Activated CD8-positive, alpha-beta memory T cell treated with anti-CD3 and anti-CD28 coated beads, Interleukin-2, amount 10 ng/mL, durations not matched to agents 7 days and 5 days (primary cell): Measurements from ENCODE around the gene PTPRM. TPM values are rescaled to one million over a fixed set of nuclear protein-coding genes. Genes with fewer than 3 reads are reported as not detected.

Source experiments
- ATAC-seq: fragments of 150-1000 bp; cut with Tn5 transposase; one replicate; pipeline ENCODE4 v1.10.0; 2021; ENCODE audit warnings: moderate library complexity
- CTCF ChIA-PET: fragments of 350-600 bp; sonication (Branson Sonifier 250); formaldehyde crosslinking; loops from one replicate; lab custom pipeline; 2021; ENCODE audit warnings: antibody characterized with exemption; lab: Charles Lee
- DNase-seq: peaks from one replicate; pipeline ENCODE4 v3.0.0-alpha.2; 2020
- H3K27ac Mint-ChIP-seq: one replicate; pipeline ENCODE4 v1.8.0; 2021; ENCODE audit warnings: mild to moderate bottlenecking, mixed read lengths
- H3K27me3 Mint-ChIP-seq: one replicate; pipeline ENCODE4 v1.8.0; 2021; ENCODE audit warnings: mixed read lengths
- H3K36me3 Mint-ChIP-seq: one replicate; pipeline ENCODE4 v1.8.0; 2021; ENCODE audit warnings: mild to moderate bottlenecking, mixed read lengths
- H3K4me1 Mint-ChIP-seq: one replicate; pipeline ENCODE4 v1.8.0; 2021; ENCODE audit warnings: mixed read lengths
- H3K4me3 Mint-ChIP-seq: one replicate; pipeline ENCODE4 v1.8.0; 2021; ENCODE audit warnings: mild to moderate bottlenecking, moderate library complexity, mixed read lengths
- H3K9me3 Mint-ChIP-seq: one replicate; pipeline ENCODE4 v1.8.0; 2022; ENCODE audit warnings: low read depth, mixed read lengths
- total RNA-seq, 2 experiments: library from RNA; stranded (reverse); gene quantifications; one replicate each; pipeline ENCODE4 v1.2.3, GENCODE V29; 2021

PTPRM gene
- total RNA-seq, 2 experiments from 2014 or later: 3.1 to 5.7 TPM

DNA sequence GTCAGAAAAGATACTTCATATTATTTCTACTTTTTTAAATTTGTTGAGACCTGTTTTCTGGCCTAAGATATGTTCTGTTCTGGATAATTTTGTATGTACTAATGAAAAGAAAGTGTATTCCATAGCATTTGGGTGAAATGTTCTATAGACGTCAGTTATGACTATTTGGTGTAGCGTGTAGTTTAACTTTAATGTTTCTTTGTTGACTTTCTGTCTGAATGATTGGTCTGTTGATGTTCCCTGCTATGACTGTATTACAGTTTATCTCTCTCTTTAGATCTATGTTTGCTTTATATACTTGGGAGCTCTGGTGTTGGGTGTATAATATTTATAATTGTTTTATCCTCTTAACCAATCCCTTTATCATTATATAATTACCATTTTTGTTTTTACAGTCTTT lies 352.4 kb downstream of the PTPRM start:
- no peak for ATAC-seq
- no peaks in the 10 kb centered on the region for H3K9me3 Mint-ChIP-seq
- no peak for DNase-seq
- H3K4me1 Mint-ChIP-seq: no peaks in the 10 kb centered on the region
- H3K36me3 Mint-ChIP-seq: no peaks in the 10 kb centered on the region
- CTCF ChIA-PET: no interaction called here
- H3K4me3 Mint-ChIP-seq: no peak overlapping the region
- no peak overlapping the region for H3K27ac Mint-ChIP-seq
- H3K27me3 Mint-ChIP-seq: no peaks in the 10 kb centered on the region

DNA sequence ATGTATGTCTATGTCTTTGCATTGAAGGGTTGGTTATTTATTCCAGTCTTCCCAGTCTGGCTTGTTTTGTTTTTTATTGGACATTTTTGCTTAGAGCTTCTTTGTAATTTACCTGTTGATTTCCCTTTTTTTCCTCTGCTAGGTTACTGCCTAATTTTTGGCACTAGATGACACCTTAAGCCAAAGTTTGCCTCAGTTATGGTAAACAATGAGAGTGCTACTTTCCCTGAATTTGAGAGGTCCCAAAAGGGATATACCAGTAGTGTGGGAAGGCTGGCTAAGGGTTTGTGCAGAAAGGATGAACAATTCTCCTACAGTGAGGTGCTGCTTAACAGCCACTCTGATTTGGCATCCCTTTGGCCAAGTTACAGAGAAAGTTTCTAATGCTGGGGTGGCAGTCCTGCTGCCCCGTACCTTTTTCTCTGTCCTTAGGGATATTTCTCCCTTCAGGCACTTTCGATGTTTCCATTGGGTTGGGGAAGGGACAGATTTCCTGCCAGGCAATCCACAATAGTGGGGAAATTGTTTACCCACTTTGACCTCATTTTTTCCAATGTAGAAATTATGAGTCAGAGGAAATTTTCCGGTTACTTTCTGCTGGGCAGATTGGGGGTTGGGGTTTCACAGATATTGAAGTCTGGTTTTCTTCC lies 354.9 kb downstream of the PTPRM start:
- Mint-ChIP-seq H3K27ac (no peak overlapping the region), H3K4me1 (no peaks in the 10 kb centered on the region), H3K27me3 (no peaks in the 10 kb centered on the region), H3K36me3 (no peaks in the 10 kb centered on the region), H3K9me3 (no peaks in the 10 kb centered on the region), H3K4me3 (no peak overlapping the region)
- DNase-seq (no peak), ATAC-seq (no peak)
- CTCF ChIA-PET: no interaction called here

DNA sequence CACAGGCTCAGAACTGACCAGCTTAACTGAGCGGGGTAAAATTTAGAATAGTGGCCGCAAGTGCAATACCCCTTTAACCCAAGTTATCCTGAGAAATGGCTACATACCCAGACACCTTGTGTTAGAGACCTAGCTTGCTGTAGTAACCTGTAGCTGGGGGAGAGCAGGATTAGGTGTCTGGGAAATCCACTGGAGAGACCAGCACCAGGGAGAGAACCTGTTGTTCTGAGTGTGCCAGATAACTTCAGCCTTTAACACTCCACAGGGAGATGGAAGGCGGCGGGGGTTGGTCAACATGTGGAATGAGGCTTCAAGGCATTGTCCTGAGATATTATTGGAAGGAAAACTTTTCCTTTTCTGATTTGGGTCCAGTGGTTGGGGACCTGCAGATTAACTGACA lies 356.0 kb downstream of the PTPRM start:
- H3K27me3 Mint-ChIP-seq: no peaks in the 10 kb centered on the region
- H3K9me3 Mint-ChIP-seq: no peaks in the 10 kb centered on the region
- no peak overlapping the region for H3K4me3 Mint-ChIP-seq
- ATAC-seq: no peak
- CTCF ChIA-PET: no interaction called here
- no peak overlapping the region for H3K27ac Mint-ChIP-seq
- no peaks in the 10 kb centered on the region for H3K4me1 Mint-ChIP-seq
- no peaks in the 10 kb centered on the region for H3K36me3 Mint-ChIP-seq
- no peak for DNase-seq

GRCh38 chr18:7924616-7925015 lies 357.5 kb downstream of the PTPRM start:
- Mint-ChIP-seq H3K36me3 (no peaks in the 10 kb centered on the region), H3K4me1 (no peaks in the 10 kb centered on the region), H3K27me3 (no peaks in the 10 kb centered on the region), H3K27ac (no peak overlapping the region), H3K4me3 (no peak overlapping the region), H3K9me3 (peaks cover 1% of the 10 kb centered on the region)
- no peak for DNase-seq
- ATAC-seq: no peak
- CTCF ChIA-PET: no interaction called here

GRCh38 chr18:7926526-7926925 lies 359.4 kb downstream of the PTPRM start:
- CTCF ChIA-PET: no interaction called here
- no peak for ATAC-seq
- Mint-ChIP-seq H3K4me3 (no peak overlapping the region), H3K27me3 (no peaks in the 10 kb centered on the region), H3K4me1 (no peaks in the 10 kb centered on the region), H3K9me3 (peaks cover 2% of the 10 kb centered on the region), H3K27ac (no peak overlapping the region), H3K36me3 (no peaks in the 10 kb centered on the region)
- DNase-seq: no peak

- Mint-ChIP-seq H3K4me1 (no peaks in the 10 kb centered on the region), H3K4me3 (no peak overlapping the region), H3K27me3 (no peaks in the 10 kb centered on the region), H3K27ac (no peak overlapping the region), H3K9me3 (peaks cover 4% of the 10 kb centered on the region), H3K36me3 (no peaks in the 10 kb centered on the region)
- DNase-seq (no peak), ATAC-seq (no peak)
- CTCF ChIA-PET: no interaction called here
Observed at GRCh38 chr18:7927119-7927518, 360.0 kb downstream of the PTPRM start.

GRCh38 chr18:7931763-7932162 lies 364.6 kb downstream of the PTPRM start:
- Mint-ChIP-seq H3K4me3 (no peak overlapping the region), H3K27me3 (no peaks in the 10 kb centered on the region), H3K9me3 (peaks cover 4% of the 10 kb centered on the region), H3K4me1 (no peaks in the 10 kb centered on the region), H3K36me3 (no peaks in the 10 kb centered on the region), H3K27ac (no peak overlapping the region)
- ATAC-seq (no peak), DNase-seq (no peak)
- CTCF ChIA-PET: no interaction called here

DNA sequence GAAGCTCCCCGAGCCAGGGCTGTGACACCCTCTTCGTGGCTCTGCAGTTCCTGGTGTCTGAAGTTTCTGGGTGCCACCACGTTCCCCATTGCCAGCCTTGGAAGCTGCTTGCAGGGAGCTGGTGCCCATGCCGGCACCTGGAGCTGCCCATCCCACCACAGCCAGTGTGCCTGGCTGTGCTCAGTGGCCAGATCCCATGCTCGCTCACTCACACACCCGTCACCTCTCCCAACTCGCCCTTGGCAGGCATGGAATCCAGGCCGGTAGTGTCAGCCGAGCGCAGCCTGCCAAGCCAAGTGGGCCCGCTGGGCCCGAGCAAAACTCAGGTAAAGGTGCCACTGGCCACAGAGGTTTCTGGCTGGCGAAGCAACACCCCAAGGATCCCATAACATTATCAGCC lies 370.2 kb downstream of the PTPRM start:
- Mint-ChIP-seq H3K9me3 (peaks cover 2% of the 10 kb centered on the region), H3K4me1 (no peaks in the 10 kb centered on the region), H3K4me3 (no peak overlapping the region), H3K36me3 (no peaks in the 10 kb centered on the region), H3K27me3 (no peaks in the 10 kb centered on the region), H3K27ac (no peak overlapping the region)
- CTCF ChIA-PET: no interaction called here
- DNase-seq: no peak
- ATAC-seq: no peak

- H3K27me3 Mint-ChIP-seq: no peaks in the 10 kb centered on the region
- no peaks in the 10 kb centered on the region for H3K36me3 Mint-ChIP-seq
- H3K4me1 Mint-ChIP-seq: no peaks in the 10 kb centered on the region
- ATAC-seq (no peak), DNase-seq (no peak)
- H3K27ac Mint-ChIP-seq: no peak overlapping the region
- CTCF ChIA-PET: no interaction called here
- no peak overlapping the region for H3K4me3 Mint-ChIP-seq
- peaks cover 10% of the 10 kb centered on the region for H3K9me3 Mint-ChIP-seq
Observed at GRCh38 chr18:7939521-7939920, 372.4 kb downstream of the PTPRM start.

DNA sequence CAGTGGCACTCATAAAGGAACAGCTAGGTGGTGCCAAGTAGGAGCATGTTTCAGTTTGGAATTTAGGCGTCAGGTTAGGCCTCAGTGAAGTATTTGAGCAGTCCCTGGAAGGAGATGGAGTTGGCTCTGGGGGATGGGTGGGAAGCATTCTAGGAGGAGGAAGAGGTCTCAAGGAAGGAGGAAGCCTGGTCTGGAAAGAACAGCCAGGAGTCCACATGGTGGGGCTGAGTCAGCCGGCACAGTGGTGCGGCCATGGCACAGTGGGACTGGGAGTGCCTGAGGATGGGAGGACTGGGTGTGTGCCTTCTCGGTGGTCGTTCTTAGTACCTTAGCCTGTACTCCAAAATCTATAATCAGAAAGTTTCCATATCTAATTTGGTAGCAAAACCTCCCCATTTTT lies 373.3 kb downstream of the PTPRM start:
- no peak overlapping the region for H3K27ac Mint-ChIP-seq
- no peaks in the 10 kb centered on the region for H3K36me3 Mint-ChIP-seq
- ATAC-seq (no peak), DNase-seq (no peak)
- H3K9me3 Mint-ChIP-seq: peaks cover 10% of the 10 kb centered on the region
- H3K4me3 Mint-ChIP-seq: no peak overlapping the region
- CTCF ChIA-PET: no interaction called here
- H3K4me1 Mint-ChIP-seq: no peaks in the 10 kb centered on the region
- no peaks in the 10 kb centered on the region for H3K27me3 Mint-ChIP-seq

DNA sequence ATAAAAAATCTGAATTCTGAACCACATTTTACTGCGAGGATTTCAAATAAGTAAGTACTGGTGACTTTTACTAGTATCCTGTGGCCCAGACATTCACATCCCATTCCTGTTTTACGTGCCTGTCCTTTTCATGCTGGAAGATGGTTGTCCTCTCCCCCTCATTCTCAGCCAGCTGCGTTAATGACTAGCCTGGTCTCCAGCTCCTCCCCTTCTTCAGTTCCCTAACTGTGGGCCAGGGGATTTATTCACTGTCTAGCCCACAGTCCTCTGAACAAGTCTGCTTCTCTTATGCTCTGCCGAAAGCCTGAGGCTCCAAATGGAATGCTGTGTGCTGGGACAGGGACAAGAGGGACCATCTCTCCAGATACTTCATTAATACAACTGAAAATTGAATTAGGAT lies 373.9 kb downstream of the PTPRM start:
- Mint-ChIP-seq H3K4me3 (no peak overlapping the region), H3K36me3 (no peaks in the 10 kb centered on the region), H3K9me3 (peaks cover 10% of the 10 kb centered on the region), H3K27ac (no peak overlapping the region), H3K27me3 (no peaks in the 10 kb centered on the region), H3K4me1 (no peaks in the 10 kb centered on the region)
- ATAC-seq: no peak
- no peak for DNase-seq
- CTCF ChIA-PET: no interaction called here

DNA sequence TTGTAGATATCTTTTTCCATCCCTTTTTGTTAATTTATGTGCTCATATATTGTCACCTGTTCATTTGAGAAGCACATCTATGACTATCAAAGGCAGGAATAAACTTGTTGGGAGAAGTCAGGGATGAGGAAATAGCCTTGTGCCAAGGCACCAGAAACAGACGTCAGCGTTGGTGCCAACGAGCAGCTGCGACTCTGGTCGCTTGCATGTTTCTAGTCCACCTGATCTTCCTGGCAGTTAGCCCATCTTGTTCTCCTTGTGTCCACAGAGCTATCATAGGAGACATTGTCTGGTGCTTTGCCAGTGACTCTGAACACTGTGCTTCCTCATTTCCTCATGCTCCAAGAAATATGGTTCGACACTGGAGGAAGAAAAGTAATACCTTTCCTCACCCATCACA lies 374.4 kb downstream of the PTPRM start:
- Mint-ChIP-seq H3K9me3 (peaks cover 10% of the 10 kb centered on the region), H3K27me3 (no peaks in the 10 kb centered on the region), H3K4me1 (no peaks in the 10 kb centered on the region), H3K27ac (no peak overlapping the region), H3K36me3 (no peaks in the 10 kb centered on the region), H3K4me3 (no peak overlapping the region)
- CTCF ChIA-PET: no interaction called here
- DNase-seq: no peak
- ATAC-seq: no peak

GRCh38 chr18:7945882-7946281 lies 378.8 kb downstream of the PTPRM start:
- ATAC-seq (no peak), DNase-seq (no peak)
- Mint-ChIP-seq H3K9me3 (peaks cover 8% of the 10 kb centered on the region), H3K27me3 (no peaks in the 10 kb centered on the region), H3K27ac (no peak overlapping the region), H3K4me3 (no peak overlapping the region), H3K4me1 (no peaks in the 10 kb centered on the region), H3K36me3 (no peaks in the 10 kb centered on the region)
- CTCF ChIA-PET: no interaction called here

DNA sequence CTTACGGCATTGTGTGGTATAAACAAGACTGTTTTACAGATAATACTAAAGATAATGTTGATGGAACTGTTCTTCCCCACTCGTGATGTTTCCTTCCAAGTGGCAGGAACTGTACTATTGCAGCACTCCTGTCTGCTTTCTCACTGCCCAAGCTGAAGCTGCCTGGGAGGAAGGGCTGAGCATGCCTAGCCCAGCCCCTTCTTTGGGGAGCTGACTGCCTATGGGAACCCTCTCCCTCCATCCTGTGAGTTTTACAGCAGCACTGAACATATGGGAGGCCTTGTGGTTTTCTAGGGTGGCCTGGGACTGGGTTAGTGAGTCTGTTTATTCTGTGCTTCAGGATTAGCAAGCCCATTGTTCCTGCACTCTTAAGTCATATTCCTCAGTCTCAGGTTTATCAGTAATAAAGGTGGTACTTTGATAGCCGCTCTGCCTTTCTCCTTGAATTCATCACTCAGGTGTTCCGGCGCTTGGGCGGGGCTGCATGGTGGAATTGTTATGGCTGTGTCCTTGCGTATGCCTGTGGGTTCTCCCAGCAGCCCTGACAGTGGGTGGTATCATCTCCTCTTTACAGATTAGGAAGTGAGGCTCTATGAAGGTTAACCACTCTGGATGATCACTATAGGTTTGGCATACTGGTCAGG lies 379.7 kb downstream of the PTPRM start:
- H3K27me3 Mint-ChIP-seq: no peaks in the 10 kb centered on the region
- DNase-seq (no peak), ATAC-seq (no peak)
- no peaks in the 10 kb centered on the region for H3K36me3 Mint-ChIP-seq
- CTCF ChIA-PET: no interaction called here
- no peaks in the 10 kb centered on the region for H3K4me1 Mint-ChIP-seq
- no peak overlapping the region for H3K27ac Mint-ChIP-seq
- H3K9me3 Mint-ChIP-seq: peaks cover 8% of the 10 kb centered on the region
- peak overlapping the region; percentile 44 for H3K4me3 Mint-ChIP-seq
